Ovary (tissue), 9 donors: ENCODE data around the gene FUT2. TPM values are rescaled to one million over a fixed set of nuclear protein-coding genes. Genes with fewer than 3 reads are reported as not detected.

Source experiments
- DNase-seq, 5 donors: peaks; one replicate each; pipeline ENCODE4 v3.0.0-alpha.2; 2019 to 2020
- H3K27ac ChIP-seq, 2 donors: fragments of 200-600 bp; one replicate each; pipeline versions ENCODE4 v1.5.1 to v1.8.0; 2019 to 2022
- H3K27me3 ChIP-seq: fragments of 200-600 bp; one replicate; pipeline ENCODE4 v1.8.0; 2022
- H3K36me3 ChIP-seq: fragments of 200-600 bp; sonication (generic); one replicate; pipeline ENCODE4 v1.5.1; 2019
- H3K4me1 ChIP-seq: one replicate; pipeline ENCODE4 v1.8.1; 2013; ENCODE audit warnings: mild to moderate bottlenecking, moderate library complexity; ENCODE audit not compliant: insufficient read depth
- H3K4me3 ChIP-seq: fragments of 200-600 bp; sonication (generic); one replicate; pipeline ENCODE4 v1.5.1; 2017
- H3K9me3 ChIP-seq, 2 donors: fragments of 200-600 bp in 1 of 2; sonication (generic) in 1 of 2; one replicate each; pipeline versions ENCODE4 v1.5.1 to v1.8.1; 2013 to 2019; ENCODE audit warnings: mild to moderate bottlenecking in 1 of 2, moderate library complexity in 1 of 2
- EP300 ChIP-seq: sonication (generic); formaldehyde crosslinking; IDR thresholded peaks from one replicate; pipeline ENCODE4 v1.6.1; 2017; ENCODE audit warnings: antibody characterized with exemption
- POLR2A ChIP-seq: fragments of 450-650 bp; IDR thresholded peaks from one replicate; pipeline ENCODE4 v1.6.1; 2017; ENCODE audit warnings: antibody characterized with exemption, mild to moderate bottlenecking, moderate library complexity
- WGBS, 3 donors: extraction: QIAGEN DNeasy Blood & Tissue Kit in 1 of 3; methylation state at CpG; one replicate each; pipeline versions ENCODE4 v1.1.5 to v1.1.7; 2013 to 2017; 5-methylcytosine and 5-hydroxymethylcytosine counted together
- intact Hi-C, 4 donors: fragments of 100-400 bp; cut with DNase I; formaldehyde crosslinking; loops; one replicate each; pipeline versions ENCODE4 v1.11.0 to v1.15.1; 2022 to 2023
- polyA plus RNA-seq, 2 donors: library from polyadenylated mRNA; stranded (reverse); fragments of 200-250 nt in 1 of 2; fragments of 350-450 nt in 1 of 2; fragmentation: Illumina TruSeq in 1 of 2; extraction: RNeasy Lipid Tissue Mini Kit (QIAGEN cat#74804) in 1 of 2; gene quantifications; one replicate each; pipeline ENCODE4 v1.2.3, GENCODE V29; 2013 to 2014
- total RNA-seq, 7 donors: library from RNA; depleted of rRNA in 2 of 7; stranded (reverse); fragments of >200 nt in 2 of 7; fragmentation: NEBNext Ultra II Directional in 3 of 7; extraction: Animal tissue kit (Norgen Biotek cat#: 25700) in 3 of 7; gene quantifications; one replicate each; pipeline versions ENCODE4 v1.1.0 to v1.2.4, GENCODE V29; 2016 to 2023
- TF ChIP-seq, protein P1 (sequence below), 3 donors: fragments of 450-650 bp in 2 of 3; fragments of 200-600 bp in 1 of 3; IDR thresholded peaks; one replicate each; pipeline versions ENCODE4 v1.5.1 to v1.8.0; 2016 to 2022; ENCODE audit warnings: antibody characterized with exemption in 3 of 3, mild to moderate bottlenecking in 1 of 3
- donor health status: DM: no; HTN: no; CAD: no; lungs with moderate emphysema.
- donor health status: DM: no; HTN: no; CAD: no.
- donor health status: Bipolar disorder and iron deficiency.
- donor health status: DM: yes; HTN: yes; CAD: no.
- donor health status: DM: no; HTN: no; CAD: no.
- donor health status: DM: yes; HTN: yes; CAD: no.

FUT2 gene
- total and polyA plus RNA-seq, 9 donors = 0.10 to 2.5 (median 1.5) TPM; not detected in 2

DNA sequence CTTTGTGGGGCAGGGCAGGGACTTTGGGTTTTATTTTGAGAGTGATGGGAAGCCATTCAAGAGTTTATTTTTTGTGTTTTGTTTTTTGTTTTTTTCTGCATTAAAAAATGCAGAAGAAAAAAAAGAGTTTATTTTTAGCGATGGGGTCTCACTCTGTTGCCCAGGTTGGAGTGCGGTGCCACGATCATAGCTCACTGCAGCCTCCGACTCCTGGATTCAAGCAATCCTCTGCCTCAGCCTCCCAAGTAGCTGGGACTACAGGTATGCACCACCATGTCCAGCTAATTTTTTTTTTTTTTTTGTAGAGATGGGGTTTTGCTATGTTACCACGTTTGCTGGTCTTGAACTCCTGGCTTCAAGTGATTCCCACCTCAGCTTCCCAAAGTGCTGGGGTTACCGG, 37.3 kb upstream of the FUT2 start:
- TF ChIP-seq, protein P1, sequence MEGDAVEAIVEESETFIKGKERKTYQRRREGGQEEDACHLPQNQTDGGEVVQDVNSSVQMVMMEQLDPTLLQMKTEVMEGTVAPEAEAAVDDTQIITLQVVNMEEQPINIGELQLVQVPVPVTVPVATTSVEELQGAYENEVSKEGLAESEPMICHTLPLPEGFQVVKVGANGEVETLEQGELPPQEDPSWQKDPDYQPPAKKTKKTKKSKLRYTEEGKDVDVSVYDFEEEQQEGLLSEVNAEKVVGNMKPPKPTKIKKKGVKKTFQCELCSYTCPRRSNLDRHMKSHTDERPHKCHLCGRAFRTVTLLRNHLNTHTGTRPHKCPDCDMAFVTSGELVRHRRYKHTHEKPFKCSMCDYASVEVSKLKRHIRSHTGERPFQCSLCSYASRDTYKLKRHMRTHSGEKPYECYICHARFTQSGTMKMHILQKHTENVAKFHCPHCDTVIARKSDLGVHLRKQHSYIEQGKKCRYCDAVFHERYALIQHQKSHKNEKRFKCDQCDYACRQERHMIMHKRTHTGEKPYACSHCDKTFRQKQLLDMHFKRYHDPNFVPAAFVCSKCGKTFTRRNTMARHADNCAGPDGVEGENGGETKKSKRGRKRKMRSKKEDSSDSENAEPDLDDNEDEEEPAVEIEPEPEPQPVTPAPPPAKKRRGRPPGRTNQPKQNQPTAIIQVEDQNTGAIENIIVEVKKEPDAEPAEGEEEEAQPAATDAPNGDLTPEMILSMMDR (IDR thresholded peaks at IDR 0.05) = no peak
- TF ChIP-seq EP300 (no peak), POLR2A (no peak)
- DNase-seq = no peak
- Histone ChIP-seq H3K27ac (no peak overlapping the region), H3K9me3 (no peaks in the 10 kb centered on the region), H3K4me3 (no peak overlapping the region), H3K4me1 (peaks cover 2% of the 10 kb centered on the region), H3K27me3 (no peaks in the 10 kb centered on the region), H3K36me3 (no peaks in the 10 kb centered on the region)
- WGBS, 3 donors = 88 to 90% (median 89%) methylated on average over 6 of the region's 6 CpGs
- intact Hi-C loops = no loop called here

DNA sequence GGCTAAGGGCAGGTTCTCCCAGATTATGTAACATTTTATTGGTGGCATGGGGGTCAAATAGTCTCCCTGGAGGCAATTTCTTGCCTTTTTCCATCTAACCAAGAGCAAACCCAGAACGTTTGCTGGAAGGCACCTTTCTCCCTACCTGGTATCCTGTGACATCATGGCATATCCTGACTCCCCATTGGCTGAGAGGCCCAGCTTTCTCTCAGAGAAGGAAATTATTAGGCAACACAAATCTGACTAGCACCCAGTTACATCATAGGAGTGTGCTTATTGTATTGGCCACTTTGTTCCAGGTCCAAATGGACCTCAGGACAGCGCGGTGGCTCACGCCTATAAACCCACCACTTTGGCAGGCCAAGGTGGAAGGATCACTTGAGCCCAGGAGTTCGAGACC, 36.0 kb upstream of the FUT2 start:
- intact Hi-C loops = no loop called here
- WGBS, 3 donors = 80 to 84% (median 81%) methylated on average over 5 of the region's 5 CpGs
- Histone ChIP-seq H3K4me3 (no peak overlapping the region), H3K27me3 (no peaks in the 10 kb centered on the region), H3K36me3 (no peaks in the 10 kb centered on the region), H3K4me1 (no peaks in the 10 kb centered on the region), H3K27ac (no peak overlapping the region), H3K9me3 (no peaks in the 10 kb centered on the region)
- TF ChIP-seq EP300 = no peak
- DNase-seq = no peak

DNA sequence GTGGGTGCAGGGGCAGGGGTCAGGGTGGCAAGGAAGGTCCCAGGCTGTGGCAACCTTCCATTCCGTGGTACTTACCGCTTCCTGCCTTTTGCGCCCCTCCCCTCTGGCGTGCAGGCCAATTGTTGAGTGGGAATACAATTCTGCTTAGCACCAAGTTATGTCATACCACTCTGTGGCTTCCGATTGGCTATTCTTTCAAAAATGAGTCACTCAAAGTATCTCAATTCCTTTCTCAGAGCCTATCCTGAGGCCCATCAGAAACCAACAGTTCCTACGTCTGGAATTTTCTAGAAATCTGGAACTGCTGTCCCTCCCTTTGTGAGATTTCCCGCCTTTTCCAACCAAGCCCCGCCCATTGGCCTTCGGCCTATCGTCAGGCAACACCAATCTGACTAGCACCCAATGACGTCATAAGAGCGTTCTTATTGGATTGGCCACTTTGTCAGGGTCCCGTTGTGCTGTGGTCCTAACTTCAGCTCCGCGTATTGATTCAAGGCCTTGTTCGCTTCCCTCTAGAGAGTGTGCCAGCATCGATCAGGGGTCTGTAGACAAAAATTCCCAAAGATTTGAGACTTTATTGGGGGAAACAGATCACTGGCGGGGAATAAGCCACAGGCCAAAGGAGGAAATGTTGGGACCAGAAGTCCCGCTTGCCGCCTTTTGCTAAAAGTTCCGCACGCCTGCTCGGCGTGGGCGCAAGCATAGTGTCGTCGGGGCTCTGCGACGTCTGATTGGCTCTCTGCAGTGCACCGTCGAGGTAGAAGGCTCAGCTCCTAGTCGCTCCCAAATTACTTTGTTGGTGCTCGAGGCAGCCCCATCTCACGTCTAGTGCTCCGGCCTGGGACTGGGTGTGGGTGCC, 34.7 kb upstream of the FUT2 start:
- no peak overlapping the region for H3K4me3 ChIP-seq

DNA sequence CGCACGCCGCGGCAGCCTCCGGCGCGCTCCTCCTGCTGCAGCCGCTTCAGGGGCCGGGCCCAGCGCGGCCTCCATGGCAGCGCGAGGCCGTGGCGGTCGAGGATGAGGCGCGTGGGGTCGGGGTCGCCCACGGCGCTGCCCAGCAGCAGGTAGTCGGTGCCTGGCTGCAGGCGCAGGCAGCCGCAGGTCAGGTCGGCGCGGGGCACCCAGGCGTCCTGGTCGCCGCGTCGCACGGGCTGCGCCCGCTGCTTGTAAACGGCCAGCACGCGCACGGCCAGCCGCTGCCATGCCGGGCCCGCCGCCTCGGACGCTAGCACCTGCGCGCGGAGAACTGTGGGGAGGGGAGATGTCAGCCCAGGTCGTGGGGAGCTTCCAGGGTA, 34.1 kb upstream of the FUT2 start:
- Histone ChIP-seq H3K27ac (no peak overlapping the region), H3K27me3 (no peaks in the 10 kb centered on the region), H3K4me3 (no peak overlapping the region), H3K9me3 (no peaks in the 10 kb centered on the region), H3K4me1 (no peaks in the 10 kb centered on the region), H3K36me3 (no peaks in the 10 kb centered on the region)
- intact Hi-C loops = no loop called here
- no peak for DNase-seq
- TF ChIP-seq, protein P1 (IDR thresholded peaks at IDR 0.05) = no peak
- no peak for TF ChIP-seq EP300
- no peak for TF ChIP-seq POLR2A
- 91 to 93% (median 92%) methylated on average over 49 to 50 of the region's 50 CpGs for WGBS, 3 donors

More for the DNA sequence above, 34.7 kb upstream of the FUT2 start:
- TF ChIP-seq EP300 (no peak), POLR2A (no peak)
- TF ChIP-seq, protein P1 (IDR thresholded peaks at IDR 0.05) = no peak
- Histone ChIP-seq H3K27ac (no peak overlapping the region), H3K36me3 (no peaks in the 10 kb centered on the region), H3K4me1 (no peaks in the 10 kb centered on the region), H3K27me3 (no peaks in the 10 kb centered on the region), H3K9me3 (no peaks in the 10 kb centered on the region)
- 52 to 61% (median 53%) methylated on average over 35 of the region's 35 CpGs for WGBS, 3 donors
- peak; percentile 77 to 88 (median 82) for DNase-seq
- intact Hi-C loops = no loop called here

DNA sequence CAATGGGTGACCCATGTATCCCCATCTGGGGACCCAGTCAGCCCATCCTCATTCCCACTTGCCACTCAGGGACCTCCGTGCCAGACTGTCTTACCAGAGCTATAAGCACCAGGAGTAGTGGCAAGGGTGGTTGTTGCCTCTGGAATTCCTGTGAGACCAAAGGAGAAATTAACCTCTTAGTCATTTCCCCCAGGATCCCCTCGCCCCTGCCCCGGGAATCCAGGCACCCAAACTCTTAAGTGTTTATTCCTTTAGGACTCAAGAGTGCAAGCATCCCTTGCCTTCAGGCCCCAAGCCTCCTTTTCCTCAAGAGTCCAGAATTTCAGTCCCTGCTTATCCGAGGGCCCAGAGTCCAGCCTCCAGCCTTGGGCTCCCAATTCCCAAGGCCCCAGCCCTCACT, 32.1 kb upstream of the FUT2 start:
- Histone ChIP-seq H3K36me3 (no peaks in the 10 kb centered on the region), H3K27ac (no peak overlapping the region), H3K4me1 (no peaks in the 10 kb centered on the region), H3K9me3 (no peaks in the 10 kb centered on the region), H3K4me3 (no peak overlapping the region), H3K27me3 (no peaks in the 10 kb centered on the region)
- intact Hi-C loops = no loop called here
- TF ChIP-seq POLR2A (no peak), EP300 (no peak)
- TF ChIP-seq, protein P1 (IDR thresholded peaks at IDR 0.05) = no peak
- WGBS, 3 donors = 89 to 93% (median 93%) methylated on average over 4 of the region's 4 CpGs
- DNase-seq = no peak
